Testis (tissue), 5 donors: ENCODE data around the gene TMEM52. TPM values are rescaled to one million over a fixed set of nuclear protein-coding genes. Genes with fewer than 3 reads are reported as not detected.

Experiments used
- DNase-seq: peaks from one replicate; pipeline ENCODE4 v3.0.0-alpha.2; 2019
- H3K27ac ChIP-seq, 2 donors: fragments of 200-600 bp; sonication (generic); one replicate each; pipeline ENCODE4 v1.5.1; 2019
- H3K27me3 ChIP-seq: fragments of 200-600 bp; sonication (generic); one replicate; pipeline ENCODE4 v1.5.1; 2019
- H3K36me3 ChIP-seq: fragments of 200-600 bp; sonication (generic); one replicate; pipeline ENCODE4 v1.5.1; 2017; ENCODE audit warnings: low read depth; ENCODE audit errors: missing control alignments
- H3K4me1 ChIP-seq: fragments of 200-600 bp; sonication (generic); one replicate; pipeline ENCODE4 v1.5.1; 2019
- H3K4me3 ChIP-seq, 2 donors: fragments of 200-600 bp; sonication (generic); one replicate each; pipeline ENCODE4 v1.5.1; 2017 to 2019
- H3K9me3 ChIP-seq: fragments of 200-600 bp; sonication (generic); one replicate; pipeline ENCODE4 v1.5.1; 2017
- POLR2A ChIP-seq: fragments of 450-650 bp; IDR thresholded peaks from one replicate; pipeline ENCODE4 v1.6.1; 2017; ENCODE audit warnings: antibody characterized with exemption, mild to moderate bottlenecking, moderate library complexity
- WGBS, 2 donors: methylation state at CpG; one replicate each; pipeline ENCODE4 v1.1.5; 2018; 5-methylcytosine and 5-hydroxymethylcytosine counted together
- intact Hi-C: fragments of 100-400 bp; cut with DNase I; formaldehyde crosslinking; loops from one replicate; pipeline ENCODE4 v1.15.1; 2023; ENCODE audit warnings: low total_unique reads
- long read RNA-seq, 2 donors: transcript quantifications; one replicate each; lab custom pipeline, GENCODE V29; 2026
- polyA plus RNA-seq: library from polyadenylated mRNA; stranded (reverse); fragments of 350-450 nt; fragmentation: Illumina TruSeq; extraction: RNeasy Lipid Tissue Mini Kit (QIAGEN cat#74804); gene quantifications from one replicate; pipeline ENCODE4 v1.2.3, GENCODE V29; 2014; ENCODE audit warnings: low read depth, low replicate concordance; ENCODE audit not compliant: insufficient read depth
- total RNA-seq, 2 donors: library from RNA; depleted of rRNA; stranded (reverse); fragments of >200 nt; gene quantifications; one replicate each; pipeline ENCODE4 v1.2.3, GENCODE V29; 2016
- TF ChIP-seq, protein P1 (sequence below), 3 experiments: fragments of 450-650 bp in 2 of 3; fragments of 200-600 bp in 1 of 3; sonication (generic) in 1 of 3; IDR thresholded peaks; one replicate each; pipeline ENCODE4 v1.5.1; 2016 to 2019; ENCODE audit warnings: antibody characterized with exemption in 3 of 3, mild to moderate bottlenecking in 2 of 3, moderate library complexity in 1 of 3

Gene TMEM52
- total RNA-seq (100 to 1,000 TPM in 1 of 2 donors, 10 to 100 TPM in 1; 74.0 to 143 TPM), polyA plus RNA-seq (40.8 TPM)
- long read RNA-seq, donor 1, partial matches to known transcripts = 0 of 1 reads
- long read RNA-seq, donor 1, other reads (novel, unspliced or antisense) = 0 of 1 reads
- long read RNA-seq, donor 2, partial matches to known transcripts = 0 of 4 reads
- long read RNA-seq, donor 2, other reads (novel, unspliced or antisense) = 0 of 4 reads

DNA sequence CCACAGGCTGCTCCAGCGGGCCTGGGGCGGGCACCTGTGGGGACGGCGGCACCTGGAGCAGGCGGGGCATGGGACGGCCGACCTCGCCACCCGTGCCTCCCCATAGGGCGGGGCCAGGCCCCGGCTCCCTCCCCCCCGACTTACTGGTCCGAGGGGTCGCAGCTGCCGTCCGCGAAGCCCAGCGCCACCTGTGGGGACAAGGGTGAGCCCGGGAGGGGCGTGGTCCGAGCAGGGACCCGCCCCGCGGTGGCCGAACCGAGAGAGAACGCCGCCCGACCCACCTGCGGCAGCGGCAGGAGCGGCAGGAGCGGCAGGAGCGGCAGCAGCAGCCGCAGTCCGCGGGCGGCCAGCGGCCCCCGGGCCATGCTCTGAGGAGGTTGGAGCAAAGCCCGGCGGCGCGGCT, at the start of gene TMEM52:
TMEM52 (minus strand) TSS at position 379 of the 403 bp plus-strand sequence; CDS start at position 365, 14 bp downstream.
- TF ChIP-seq, protein P1, sequence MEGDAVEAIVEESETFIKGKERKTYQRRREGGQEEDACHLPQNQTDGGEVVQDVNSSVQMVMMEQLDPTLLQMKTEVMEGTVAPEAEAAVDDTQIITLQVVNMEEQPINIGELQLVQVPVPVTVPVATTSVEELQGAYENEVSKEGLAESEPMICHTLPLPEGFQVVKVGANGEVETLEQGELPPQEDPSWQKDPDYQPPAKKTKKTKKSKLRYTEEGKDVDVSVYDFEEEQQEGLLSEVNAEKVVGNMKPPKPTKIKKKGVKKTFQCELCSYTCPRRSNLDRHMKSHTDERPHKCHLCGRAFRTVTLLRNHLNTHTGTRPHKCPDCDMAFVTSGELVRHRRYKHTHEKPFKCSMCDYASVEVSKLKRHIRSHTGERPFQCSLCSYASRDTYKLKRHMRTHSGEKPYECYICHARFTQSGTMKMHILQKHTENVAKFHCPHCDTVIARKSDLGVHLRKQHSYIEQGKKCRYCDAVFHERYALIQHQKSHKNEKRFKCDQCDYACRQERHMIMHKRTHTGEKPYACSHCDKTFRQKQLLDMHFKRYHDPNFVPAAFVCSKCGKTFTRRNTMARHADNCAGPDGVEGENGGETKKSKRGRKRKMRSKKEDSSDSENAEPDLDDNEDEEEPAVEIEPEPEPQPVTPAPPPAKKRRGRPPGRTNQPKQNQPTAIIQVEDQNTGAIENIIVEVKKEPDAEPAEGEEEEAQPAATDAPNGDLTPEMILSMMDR (IDR thresholded peaks at IDR 0.05) = peak in 1 of 3 experiments; percentile 2
- TF ChIP-seq POLR2A = peak; percentile 55
- H3K27me3 ChIP-seq = no peaks in the 10 kb centered on the region
- 2% methylated on average over 17 of the region's 44 CpGs; no CpG with 5 or more reads in 1 of the 2 donors for WGBS, 2 donors
- H3K9me3 ChIP-seq = no peaks in the 10 kb centered on the region
- no peaks in the 10 kb centered on the region for H3K36me3 ChIP-seq
- H3K4me3 ChIP-seq = peak within 1 kb of the TSS; percentile 64 to 72
- DNase-seq = no peak
- H3K27ac ChIP-seq = peak within 1 kb of the TSS; percentile 64
- intact Hi-C loops = no loop called here
- H3K4me1 ChIP-seq = peaks cover 13% of the 10 kb centered on the region

GRCh38 chr1:1967879-1968278, 48.8 kb upstream of the TMEM52 start:
- 84 to 85% methylated on average over 3 of the region's 3 CpGs for WGBS, 2 donors
- no peaks in the 10 kb centered on the region for H3K27me3 ChIP-seq
- no peak overlapping the region for H3K27ac ChIP-seq
- intact Hi-C loops = no loop called here
- no peaks in the 10 kb centered on the region for H3K4me1 ChIP-seq
- H3K4me3 ChIP-seq = no peak overlapping the region
- no peaks in the 10 kb centered on the region for H3K36me3 ChIP-seq
- DNase-seq = no peak
- TF ChIP-seq, protein P1 (IDR thresholded peaks at IDR 0.05) = no peak
- TF ChIP-seq POLR2A = no peak
- H3K9me3 ChIP-seq = no peaks in the 10 kb centered on the region

- TF ChIP-seq, protein P1 (IDR thresholded peaks at IDR 0.05) = no peak
- no peak for TF ChIP-seq POLR2A
- no peak for DNase-seq
- 86 to 93% methylated on average over 3 to 16 of the region's 16 CpGs for WGBS, 2 donors
- no peaks in the 10 kb centered on the region for H3K36me3 ChIP-seq
- H3K9me3 ChIP-seq = no peaks in the 10 kb centered on the region
- H3K4me1 ChIP-seq = no peaks in the 10 kb centered on the region
- H3K27me3 ChIP-seq = no peaks in the 10 kb centered on the region
- intact Hi-C loops = no loop called here
- no peak overlapping the region for H3K4me3 ChIP-seq
- H3K27ac ChIP-seq = no peak overlapping the region
Measured at GRCh38 chr1:1967151-1967550, 48.1 kb upstream of the TMEM52 start.

GRCh38 chr1:1966071-1966740, 47.1 kb upstream of the TMEM52 start:
- Histone ChIP-seq H3K9me3 (no peaks in the 10 kb centered on the region), H3K36me3 (no peaks in the 10 kb centered on the region), H3K4me1 (no peaks in the 10 kb centered on the region), H3K27me3 (no peaks in the 10 kb centered on the region), H3K27ac (no peak overlapping the region), H3K4me3 (no peak overlapping the region)
- WGBS, 2 donors = 73 to 76% methylated on average over 34 to 38 of the region's 38 CpGs
- intact Hi-C loops = no loop called here
- DNase-seq = no peak
- TF ChIP-seq, protein P1 (IDR thresholded peaks at IDR 0.05) = no peak
- TF ChIP-seq POLR2A = no peak
